Activated CD4-positive, alpha-beta T cell treated with anti-CD3 and anti-CD28 coated beads for 36 hours (primary cell): ENCODE results near the gene JUP. TPM values are rescaled to one million over a fixed set of nuclear protein-coding genes. Genes with fewer than 3 reads are reported as not detected.

ENCODE experiments used
- ATAC-seq: fragments of 200-7000 bp; cut with Tn5 transposase; one replicate; pipeline ENCODE4 v1.10.0; 2021; ENCODE audit warnings: mild to moderate bottlenecking, moderate library complexity
- CTCF ChIA-PET: fragments of 350-600 bp; sonication (Branson Sonifier 250); formaldehyde crosslinking; loops from one replicate; lab custom pipeline; 2021; ENCODE audit warnings: antibody characterized with exemption; lab: Charles Lee
- POLR2A ChIA-PET: fragments of 350-600 bp; sonication (Branson Sonifier 250); formaldehyde crosslinking; loops from one replicate; lab custom pipeline; 2021; ENCODE audit warnings: antibody characterized with exemption, inconsistent platforms; lab: Charles Lee
- DNase-seq: peaks from one replicate; pipeline ENCODE4 v3.0.0-alpha.2; 2020
- H3K27ac Mint-ChIP-seq: one replicate; pipeline ENCODE4 v1.8.0; 2021; ENCODE audit warnings: mixed read lengths
- H3K27me3 Mint-ChIP-seq: one replicate; pipeline ENCODE4 v1.8.0; 2021; ENCODE audit warnings: mixed read lengths
- H3K36me3 Mint-ChIP-seq: one replicate; pipeline ENCODE4 v1.8.0; 2021; ENCODE audit warnings: low read depth, mixed read lengths
- H3K4me1 Mint-ChIP-seq: one replicate; pipeline ENCODE4 v1.8.0; 2021; ENCODE audit warnings: mixed read lengths
- H3K4me3 Mint-ChIP-seq: one replicate; pipeline ENCODE4 v1.8.0; 2021; ENCODE audit warnings: mild to moderate bottlenecking, moderate library complexity, mixed read lengths
- H3K9me3 Mint-ChIP-seq: one replicate; pipeline ENCODE4 v1.8.0; 2021; ENCODE audit warnings: low read depth, mixed read lengths
- intact Hi-C, 2 experiments: fragments of 100-400 bp; cut with DNase I in 1 of 2; cut with micrococcal nuclease in 1 of 2; formaldehyde crosslinking; loops; one replicate each; pipeline versions ENCODE4 v1.14.2 to v1.15.1; 2022 to 2024; cut with DNase I, micrococcal nuclease
- total RNA-seq, 2 experiments: library from RNA; stranded (reverse); gene quantifications; one replicate each; pipeline ENCODE4 v1.2.3, GENCODE V29; 2021

The JUP gene
- total RNA-seq, 2 experiments from 2014 or later: 0.34 to 0.54 TPM

DNA sequence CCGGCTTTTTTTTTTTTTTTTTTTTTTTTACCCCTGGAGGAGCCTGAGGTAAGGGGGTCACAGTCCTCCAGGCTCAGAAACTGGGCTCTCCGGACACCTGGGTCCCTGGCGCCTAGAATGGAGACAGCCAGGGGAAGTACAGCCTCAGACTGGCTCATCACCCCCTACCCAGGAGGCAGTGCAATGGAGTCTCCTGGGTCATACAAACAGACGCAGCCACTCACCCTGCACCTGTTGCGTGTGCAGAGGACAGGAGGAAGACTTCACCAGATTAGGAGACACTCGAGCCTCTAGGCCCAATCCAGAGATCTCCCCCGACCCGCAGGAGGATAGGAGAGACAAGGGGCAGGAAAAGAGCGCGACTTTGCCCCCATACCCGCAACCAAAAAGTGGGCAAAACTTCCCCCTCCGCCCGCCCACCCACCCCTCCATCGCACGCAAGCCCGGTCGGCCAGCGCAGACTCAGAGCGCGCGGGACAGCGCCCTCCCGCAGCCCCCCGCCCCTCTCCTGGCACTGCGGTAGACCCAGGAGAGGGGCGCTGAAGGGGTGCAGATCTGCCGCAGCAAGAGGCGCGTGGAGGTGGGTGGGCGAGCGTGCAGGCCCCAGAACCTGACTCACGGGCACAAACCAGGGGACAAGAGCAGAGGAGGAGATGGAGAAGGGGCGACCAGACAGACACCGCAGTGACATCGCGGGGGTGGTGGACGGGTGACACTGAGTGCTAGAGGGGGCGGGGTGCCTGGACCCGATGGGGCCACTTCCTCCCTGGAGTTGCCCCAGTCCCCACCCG is 53.0 kb downstream of the JUP start:
- peak; percentile 24 for DNase-seq
- POLR2A ChIA-PET: no interaction called here

DNA sequence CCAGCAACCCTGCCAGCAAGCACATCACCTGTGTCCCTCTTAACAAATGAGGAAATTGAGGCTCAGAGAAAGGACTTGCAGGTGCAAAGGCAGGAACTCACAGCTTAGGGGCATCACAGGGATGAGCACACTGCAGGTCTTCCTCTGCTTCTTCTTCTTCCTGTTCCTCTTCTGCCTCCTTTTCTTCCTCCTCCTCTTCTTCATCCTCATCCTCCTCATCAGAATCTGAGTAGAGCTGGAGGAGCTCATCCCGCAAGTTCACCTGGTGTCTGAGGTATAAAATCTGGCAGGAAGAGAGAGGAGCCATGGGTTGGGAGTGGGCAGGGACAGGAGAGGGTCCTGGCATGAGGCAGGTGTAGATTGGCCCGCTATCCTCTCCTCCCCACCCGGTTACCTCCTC is 54.7 kb downstream of the JUP start:
- DNase-seq (no peak), ATAC-seq (no peak)
- H3K36me3 Mint-ChIP-seq: no peaks in the 10 kb centered on the region
- no peaks in the 10 kb centered on the region for H3K9me3 Mint-ChIP-seq
- intact Hi-C loops: loop anchor here in 1 of 2 experiments (10.0 kb wide), 1 partner anchor 133 kb away; the partner anchor contains the start of gene KLHL11
- H3K27me3 Mint-ChIP-seq: peaks cover 38% of the 10 kb centered on the region
- peaks cover 2% of the 10 kb centered on the region for H3K4me1 Mint-ChIP-seq
- H3K27ac Mint-ChIP-seq: no peak overlapping the region
- POLR2A ChIA-PET: no interaction called here
- CTCF ChIA-PET: interaction anchor here (0.5 to 1.0 kb wide), 2 partner anchors 71 to 433 kb away, joined by 4 read pairs; no protein-coding TSS in a partner anchor
- H3K4me3 Mint-ChIP-seq: no peak overlapping the region

More for the DNA sequence above, 53.0 kb downstream of the JUP start:
- Mint-ChIP-seq H3K27me3 (peaks cover 45% of the 10 kb centered on the region), H3K36me3 (no peaks in the 10 kb centered on the region), H3K9me3 (no peaks in the 10 kb centered on the region), H3K27ac (no peak overlapping the region), H3K4me3 (no peak overlapping the region), H3K4me1 (peaks cover 5% of the 10 kb centered on the region)
- ATAC-seq: no peak
- intact Hi-C loops: loop anchor here in 1 of 2 experiments (10.0 kb wide), 1 partner anchor 131 kb away; the partner anchor contains the start of gene KLHL11
- CTCF ChIA-PET: interaction anchor here (0.8 to 1.2 kb wide), 3 partner anchors 69 to 76 kb away, joined by 3 read pairs; no protein-coding TSS in a partner anchor

DNA sequence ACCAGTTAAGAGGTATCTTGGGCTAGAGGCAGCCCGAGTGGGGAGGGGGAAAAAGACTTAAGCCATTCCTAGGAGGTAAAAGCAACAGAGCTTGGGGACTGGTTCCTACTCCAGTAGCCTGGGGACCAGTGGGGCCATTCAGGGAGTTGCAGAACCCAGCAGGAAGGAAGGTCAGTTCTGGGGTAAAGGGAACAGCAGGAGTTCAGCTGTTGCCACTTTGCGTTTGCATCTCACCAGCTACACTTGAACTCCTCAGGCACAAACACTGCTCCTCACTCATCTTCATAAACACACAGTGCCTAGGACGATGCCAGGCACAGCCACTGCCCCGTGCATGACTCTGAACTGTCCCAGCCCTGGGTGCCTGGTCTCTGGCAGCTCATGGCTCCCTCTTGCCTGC is 56.0 kb downstream of the JUP start:
- peaks cover 28% of the 10 kb centered on the region for H3K27me3 Mint-ChIP-seq
- ATAC-seq (no peak), DNase-seq (no peak)
- H3K36me3 Mint-ChIP-seq: no peaks in the 10 kb centered on the region
- H3K4me1 Mint-ChIP-seq: peaks cover 2% of the 10 kb centered on the region
- H3K9me3 Mint-ChIP-seq: no peaks in the 10 kb centered on the region
- H3K4me3 Mint-ChIP-seq: no peak overlapping the region
- CTCF ChIA-PET: interaction anchor here (0.8 kb wide), 1 partner anchor 40 kb away, joined by 3 read pairs; no protein-coding TSS in a partner anchor
- intact Hi-C loops: loop anchor here in 1 of 2 experiments (10.0 kb wide), 1 partner anchor 134 kb away; the partner anchor contains the start of gene KLHL11
- POLR2A ChIA-PET: no interaction called here
- H3K27ac Mint-ChIP-seq: no peak overlapping the region

DNA sequence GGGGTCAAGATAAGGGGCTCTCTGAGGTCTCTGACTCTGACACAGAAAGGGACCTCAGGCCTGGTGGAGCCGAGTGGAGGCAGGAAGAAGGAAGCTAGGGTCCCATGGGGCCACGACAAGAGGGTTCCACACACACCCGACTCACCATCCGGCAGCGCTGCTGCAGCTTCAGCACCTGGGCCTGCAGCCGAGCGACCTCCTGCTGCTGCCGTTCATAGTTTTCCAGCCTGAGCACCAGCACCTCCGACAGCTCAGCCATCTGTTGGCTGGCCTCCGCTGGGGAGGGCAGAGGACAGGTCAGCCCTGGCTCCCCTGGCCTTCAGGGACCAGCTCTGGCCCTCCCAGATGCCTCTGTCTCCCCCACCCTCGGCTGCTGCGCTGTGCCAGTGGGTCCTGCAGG is 58.5 kb downstream of the JUP start:
- CTCF ChIA-PET: interaction anchor here (0.9 kb wide), 1 partner anchor 9 kb away, joined by 3 read pairs; no protein-coding TSS in a partner anchor
- Mint-ChIP-seq H3K9me3 (no peaks in the 10 kb centered on the region), H3K36me3 (no peaks in the 10 kb centered on the region), H3K27ac (no peak overlapping the region), H3K27me3 (peaks cover 18% of the 10 kb centered on the region), H3K4me1 (no peaks in the 10 kb centered on the region), H3K4me3 (no peak overlapping the region)
- POLR2A ChIA-PET: no interaction called here
- DNase-seq (no peak), ATAC-seq (no peak)
- intact Hi-C loops: no loop called here

DNA sequence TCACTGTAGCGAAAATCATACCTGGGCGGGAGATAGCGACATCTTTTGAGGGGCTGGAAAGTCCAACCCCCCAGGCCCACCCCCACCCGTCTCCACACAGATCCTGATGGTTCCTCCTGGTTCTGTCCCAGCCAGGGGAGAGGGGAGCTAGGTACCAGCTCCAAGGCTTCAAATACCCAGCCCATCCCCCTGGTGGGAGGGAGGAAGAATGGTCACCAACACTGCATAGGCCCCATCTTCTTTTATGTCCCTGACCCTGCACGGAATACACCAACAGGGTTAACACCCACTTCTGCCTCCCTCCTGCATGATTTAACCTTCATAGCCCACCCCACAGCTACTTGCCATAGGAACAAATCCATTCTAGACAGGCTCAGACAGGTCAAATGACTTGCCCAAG is 61.4 kb downstream of the JUP start:
- no peaks in the 10 kb centered on the region for H3K36me3 Mint-ChIP-seq
- H3K9me3 Mint-ChIP-seq: no peaks in the 10 kb centered on the region
- H3K27me3 Mint-ChIP-seq: no peaks in the 10 kb centered on the region
- intact Hi-C loops: no loop called here
- no peak for ATAC-seq
- H3K4me3 Mint-ChIP-seq: no peak overlapping the region
- ChIA-PET CTCF (interaction anchor here (0.6 kb wide), 1 partner anchor 279 kb away, joined by 3 read pairs; no protein-coding TSS in a partner anchor), POLR2A (no interaction called here)
- H3K4me1 Mint-ChIP-seq: no peaks in the 10 kb centered on the region
- DNase-seq: no peak
- H3K27ac Mint-ChIP-seq: no peak overlapping the region

DNA sequence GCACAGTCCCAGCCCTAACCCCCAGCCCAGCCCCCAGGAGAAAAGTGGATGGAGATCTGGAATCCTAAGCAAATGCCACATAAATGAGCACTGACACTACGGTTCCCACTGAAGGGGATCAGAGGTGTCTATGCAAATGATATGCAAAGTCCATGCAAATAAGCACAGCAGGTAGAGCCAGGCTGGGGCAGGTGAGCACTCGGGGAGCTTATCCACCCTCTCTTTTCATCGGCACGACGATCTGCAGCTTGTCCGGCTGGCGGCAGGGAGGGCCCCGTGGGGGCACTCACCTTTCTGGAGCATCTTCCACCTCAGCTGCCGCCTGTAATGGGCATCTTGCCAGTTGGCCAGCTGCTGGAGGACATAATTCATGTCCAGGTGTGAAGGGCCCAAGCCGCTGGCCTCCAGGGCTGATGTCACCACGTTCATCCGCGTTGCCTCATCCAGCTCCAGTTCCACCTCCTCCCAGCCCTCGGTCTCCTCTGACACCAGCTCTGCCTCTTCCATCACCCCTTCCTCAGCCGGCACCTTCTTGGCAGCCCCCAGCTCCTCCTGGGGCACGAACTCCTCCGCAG is 61.9 kb downstream of the JUP start:
- CTCF ChIA-PET: no interaction called here
- Mint-ChIP-seq H3K4me3 (no peak overlapping the region), H3K4me1 (no peaks in the 10 kb centered on the region), H3K27ac (no peak overlapping the region), H3K36me3 (no peaks in the 10 kb centered on the region), H3K9me3 (no peaks in the 10 kb centered on the region), H3K27me3 (no peaks in the 10 kb centered on the region)
- DNase-seq: no peak
- intact Hi-C loops: no loop called here
- ATAC-seq: no peak
- POLR2A ChIA-PET: no interaction called here

DNA sequence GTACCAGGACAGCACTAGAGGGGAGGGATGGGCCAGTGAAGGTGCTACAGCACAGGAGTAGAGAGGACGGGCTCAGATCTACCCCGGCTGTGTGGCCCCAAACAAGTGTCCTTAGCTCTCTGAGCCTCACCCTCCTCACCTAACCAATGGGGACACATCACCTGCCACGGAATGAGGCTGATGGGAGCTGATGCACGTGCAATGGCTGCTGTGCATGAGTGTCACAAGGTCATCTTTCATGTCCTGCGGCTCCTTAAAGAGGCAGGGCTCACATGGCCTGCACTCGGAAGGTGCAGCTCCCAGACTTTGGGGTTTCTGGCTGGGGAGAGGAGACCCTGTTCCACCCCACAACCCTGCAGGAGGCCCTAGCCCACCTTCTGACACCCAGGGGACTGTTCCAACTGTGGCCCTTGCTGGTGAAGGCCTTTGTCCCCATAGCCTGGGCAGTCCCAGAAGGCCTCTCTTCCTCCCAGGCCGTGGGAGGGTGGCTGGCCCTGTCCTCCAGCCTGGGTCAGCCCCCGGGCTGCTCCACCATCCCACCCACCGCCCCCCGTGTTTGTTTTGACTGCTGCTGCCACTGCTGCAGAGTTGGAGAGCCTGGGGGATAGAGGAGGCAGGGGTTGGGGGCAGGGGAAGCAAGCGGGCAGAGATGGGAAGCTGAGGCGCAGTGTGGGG is 62.6 kb downstream of the JUP start:
- ATAC-seq (no peak), DNase-seq (no peak)
- H3K27ac Mint-ChIP-seq: no peak overlapping the region
- ChIA-PET POLR2A (no interaction called here), CTCF (interaction anchor here (0.6 kb wide), 1 partner anchor 70 kb away, joined by 4 read pairs; no protein-coding TSS in a partner anchor)
- intact Hi-C loops: no loop called here
- no peaks in the 10 kb centered on the region for H3K4me1 Mint-ChIP-seq
- no peaks in the 10 kb centered on the region for H3K9me3 Mint-ChIP-seq
- no peak overlapping the region for H3K4me3 Mint-ChIP-seq
- no peaks in the 10 kb centered on the region for H3K27me3 Mint-ChIP-seq
- no peaks in the 10 kb centered on the region for H3K36me3 Mint-ChIP-seq

DNA sequence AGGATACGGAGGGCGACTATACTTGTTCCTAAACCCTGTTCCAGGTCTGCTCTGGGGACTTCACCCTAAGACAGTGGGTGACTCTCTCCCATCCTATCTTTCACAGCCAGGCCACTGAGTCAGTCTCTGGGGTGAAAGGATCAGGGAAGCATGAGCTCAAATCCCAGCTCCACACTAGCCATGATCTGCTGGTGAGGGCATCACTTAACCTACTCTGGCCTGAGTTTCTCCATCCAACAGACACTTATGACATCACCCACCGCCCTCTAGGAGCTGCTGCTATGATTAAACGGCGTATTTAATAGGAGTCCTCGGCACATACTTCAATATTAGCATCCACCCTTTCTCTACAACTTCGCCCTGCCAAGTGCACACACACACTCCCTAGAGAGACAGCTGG is 64.3 kb downstream of the JUP start:
- Mint-ChIP-seq H3K27ac (no peak overlapping the region), H3K4me3 (no peak overlapping the region), H3K9me3 (no peaks in the 10 kb centered on the region), H3K36me3 (no peaks in the 10 kb centered on the region), H3K27me3 (no peaks in the 10 kb centered on the region), H3K4me1 (peaks cover 7% of the 10 kb centered on the region)
- ATAC-seq (no peak), DNase-seq (no peak)
- POLR2A ChIA-PET: no interaction called here
- intact Hi-C loops: no loop called here
- CTCF ChIA-PET: no interaction called here

DNA sequence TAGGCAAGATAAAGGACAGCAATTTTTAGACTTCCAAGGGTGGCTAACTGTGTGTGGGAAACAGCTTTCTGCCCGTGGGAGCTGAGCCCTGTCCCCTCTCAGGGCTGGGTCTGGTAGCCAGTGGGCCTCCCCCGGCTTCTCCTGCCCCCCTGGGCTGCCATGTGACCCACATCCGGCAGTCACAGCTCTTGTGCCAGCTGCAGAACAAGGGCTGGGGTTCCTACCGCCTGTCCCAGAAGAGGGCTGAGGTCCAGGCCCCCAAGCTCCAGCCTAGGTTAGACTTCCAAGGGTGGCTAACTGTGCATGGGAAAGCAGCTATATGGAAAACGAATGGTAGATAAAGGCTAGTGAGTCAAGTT is 68.2 kb downstream of the JUP start:
- Mint-ChIP-seq H3K36me3 (no peaks in the 10 kb centered on the region), H3K4me3 (no peak overlapping the region), H3K4me1 (peaks cover 7% of the 10 kb centered on the region), H3K27me3 (peaks cover 2% of the 10 kb centered on the region), H3K9me3 (no peaks in the 10 kb centered on the region), H3K27ac (no peak overlapping the region)
- intact Hi-C loops: no loop called here
- DNase-seq (no peak), ATAC-seq (no peak)
- CTCF ChIA-PET: interaction anchor here (0.7 to 1.9 kb wide), 3 partner anchors 22 to 50 kb away, joined by 3 to 5 read pairs (median 3); no protein-coding TSS in a partner anchor
- POLR2A ChIA-PET: no interaction called here

DNA sequence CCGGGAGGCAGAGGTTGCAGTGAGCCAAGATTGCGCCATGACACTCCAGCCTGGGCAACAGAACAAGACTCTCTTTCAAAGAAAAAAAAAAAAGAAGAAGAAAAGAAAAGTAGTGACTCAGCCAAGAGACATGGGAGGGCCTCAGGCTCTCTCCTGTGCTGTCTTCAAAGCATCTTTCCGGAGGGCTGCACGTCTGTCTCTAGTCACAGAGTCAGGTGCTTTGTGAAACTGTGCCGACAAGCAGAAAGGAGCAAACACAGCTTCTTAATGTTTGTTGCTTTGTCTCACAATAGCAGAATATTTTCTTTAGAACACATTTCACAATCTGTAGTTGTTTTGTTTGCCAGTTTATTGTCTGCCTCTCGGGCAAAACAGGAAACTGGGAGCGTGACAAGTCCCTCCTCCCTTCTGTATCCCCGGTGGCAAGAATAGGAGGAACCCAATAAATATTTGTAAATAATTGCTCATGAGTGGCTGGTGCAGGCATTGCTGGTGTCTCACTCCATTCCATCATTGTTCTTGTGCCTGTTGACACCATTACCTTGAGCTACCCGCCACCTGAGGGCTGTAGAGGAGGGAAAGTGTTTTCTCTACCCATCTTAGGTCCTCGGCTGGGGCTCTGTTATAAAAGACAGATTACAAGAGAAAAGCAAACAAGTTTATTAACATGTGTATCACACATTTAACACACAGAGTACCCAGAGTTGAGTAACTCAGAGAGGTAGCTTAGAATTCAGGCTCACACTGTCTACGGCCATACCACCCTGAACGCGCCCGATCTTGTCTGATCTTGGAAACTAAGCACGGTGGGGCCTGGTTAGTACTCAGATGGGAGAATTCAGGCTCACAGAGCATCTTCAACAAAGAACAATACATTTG is 68.9 kb downstream of the JUP start:
- Mint-ChIP-seq H3K4me3 (no peak overlapping the region), H3K9me3 (no peaks in the 10 kb centered on the region), H3K36me3 (no peaks in the 10 kb centered on the region), H3K27ac (no peak overlapping the region), H3K4me1 (peaks cover 7% of the 10 kb centered on the region), H3K27me3 (peaks cover 2% of the 10 kb centered on the region)
- peak; percentile 46 for DNase-seq
- ChIA-PET CTCF (interaction anchor here (0.5 to 1.9 kb wide), 4 partner anchors 22 to 304 kb away, joined by 3 to 5 read pairs (median 4); no protein-coding TSS in a partner anchor), POLR2A (no interaction called here)
- intact Hi-C loops: no loop called here
- ATAC-seq: peak; percentile 83
